ENCODE results near the gene ETFBKMT.

ETFBKMT gene

GRCh38 chr12:31633464-31633863 lies 26.0 kb upstream of the ETFBKMT start:
- Histone ChIP-seq H3K18ac (ENCODE audit: low read length) (no peak overlapping the region), H2BK120ac (ENCODE audit: low read depth, low read length) (no peak overlapping the region), H3K27ac (ENCODE audit: low read depth, low read length) (no peak overlapping the region), H4K8ac (ENCODE audit: low read depth, low read length) (no peak overlapping the region), H3K79me1 (ENCODE audit: low read length) (no peaks in the 10 kb centered on the region), H3K79me2 (ENCODE audit: control insufficient read depth, insufficient read depth, low read length) (no peaks in the 10 kb centered on the region), H3K9ac (ENCODE audit: low read length) (no peak overlapping the region), H3K4me3 (ENCODE audit: low read length) (no peak overlapping the region), H3K56ac (ENCODE audit: low read length) (no peak overlapping the region), H3K4ac (ENCODE audit: low read depth, low read length) (no peak overlapping the region), H3K23ac (ENCODE audit: low read length) (no peak overlapping the region), H4K5ac (ENCODE audit: low read length) (no peak overlapping the region), H3K4me2 (ENCODE audit: low read length) (no peak overlapping the region), H2BK5ac (ENCODE audit: low read length) (no peak overlapping the region), H3K4me1 (ENCODE audit: control insufficient read depth, low read depth, low read length) (no peaks in the 10 kb centered on the region), H3K27me3 (ENCODE audit: insufficient read depth, low read length, poor library complexity) (no peaks in the 10 kb centered on the region), H2AK5ac (ENCODE audit: low read length) (no peak overlapping the region), H2BK15ac (replicated peaks; ENCODE audit: low read depth) (no peak overlapping the region), H3K36me3 (ENCODE audit: control insufficient read depth, insufficient read depth, low read length) (no peaks in the 10 kb centered on the region)
- DNase-seq = no peak
- no CpG with 5 or more reads among the region's 4 CpGs for WGBS (ENCODE audit: extremely low coverage, insufficient coverage, low lambda C conversion rate)

- no peaks in the 10 kb centered on the region for H3K79me2 ChIP-seq (ENCODE audit: control insufficient read depth, insufficient read depth, low read length)
- no peaks in the 10 kb centered on the region for H3K4me1 ChIP-seq (ENCODE audit: control insufficient read depth, low read depth, low read length)
- H3K27ac ChIP-seq (ENCODE audit: low read depth, low read length) = no peak overlapping the region
- no peak overlapping the region for H4K5ac ChIP-seq (ENCODE audit: low read length)
- no CpG with 5 or more reads among the region's 1 CpG for WGBS (ENCODE audit: extremely low coverage, insufficient coverage, low lambda C conversion rate)
- no peak for DNase-seq
- H2BK5ac ChIP-seq (ENCODE audit: low read length) = no peak overlapping the region
- no peak overlapping the region for H2BK120ac ChIP-seq (ENCODE audit: low read depth, low read length)
- H3K36me3 ChIP-seq (ENCODE audit: control insufficient read depth, insufficient read depth, low read length) = no peaks in the 10 kb centered on the region
- no peak overlapping the region for H2AK5ac ChIP-seq (ENCODE audit: low read length)
- no peak overlapping the region for H3K4me3 ChIP-seq (ENCODE audit: low read length)
- H3K27me3 ChIP-seq (ENCODE audit: insufficient read depth, low read length, poor library complexity) = no peaks in the 10 kb centered on the region
- H3K79me1 ChIP-seq (ENCODE audit: low read length) = no peaks in the 10 kb centered on the region
- H3K9ac ChIP-seq (ENCODE audit: low read length) = no peak overlapping the region
- no peak overlapping the region for H3K18ac ChIP-seq (ENCODE audit: low read length)
- H3K23ac ChIP-seq (ENCODE audit: low read length) = no peak overlapping the region
- H3K4ac ChIP-seq (ENCODE audit: low read depth, low read length) = no peak overlapping the region
- no peak overlapping the region for H3K4me2 ChIP-seq (ENCODE audit: low read length)
- H2BK15ac ChIP-seq (replicated peaks; ENCODE audit: low read depth) = no peak overlapping the region
- H4K8ac ChIP-seq (ENCODE audit: low read depth, low read length) = no peak overlapping the region
- H3K56ac ChIP-seq (ENCODE audit: low read length) = no peak overlapping the region
Measured at GRCh38 chr12:31634620-31635019, 24.9 kb upstream of the ETFBKMT start.

GRCh38 chr12:31641509-31642090 lies 17.9 kb upstream of the ETFBKMT start:
- WGBS (ENCODE audit: extremely low coverage, insufficient coverage, low lambda C conversion rate) = no CpG with 5 or more reads among the region's 11 CpGs
- Histone ChIP-seq H2AK5ac (ENCODE audit: low read length) (no peak overlapping the region), H2BK5ac (ENCODE audit: low read length) (no peak overlapping the region), H3K4me1 (ENCODE audit: control insufficient read depth, low read depth, low read length) (no peaks in the 10 kb centered on the region), H3K79me2 (ENCODE audit: control insufficient read depth, insufficient read depth, low read length) (no peaks in the 10 kb centered on the region), H2BK15ac (replicated peaks; ENCODE audit: low read depth) (no peak overlapping the region), H3K4me2 (ENCODE audit: low read length) (no peak overlapping the region), H3K27me3 (ENCODE audit: insufficient read depth, low read length, poor library complexity) (no peaks in the 10 kb centered on the region), H3K36me3 (ENCODE audit: control insufficient read depth, insufficient read depth, low read length) (no peaks in the 10 kb centered on the region), H2BK120ac (ENCODE audit: low read depth, low read length) (no peak overlapping the region), H3K9ac (ENCODE audit: low read length) (no peak overlapping the region), H3K4me3 (ENCODE audit: low read length) (no peak overlapping the region), H3K4ac (ENCODE audit: low read depth, low read length) (no peak overlapping the region), H4K5ac (ENCODE audit: low read length) (no peak overlapping the region), H3K56ac (ENCODE audit: low read length) (no peak overlapping the region), H3K18ac (ENCODE audit: low read length) (no peak overlapping the region), H3K27ac (ENCODE audit: low read depth, low read length) (no peak overlapping the region), H4K8ac (ENCODE audit: low read depth, low read length) (no peak overlapping the region), H3K79me1 (ENCODE audit: low read length) (no peaks in the 10 kb centered on the region), H3K23ac (ENCODE audit: low read length) (no peak overlapping the region)
- DNase-seq = no peak

- Histone ChIP-seq H3K4me1 (ENCODE audit: control insufficient read depth, low read depth, low read length) (no peaks in the 10 kb centered on the region), H2BK5ac (ENCODE audit: low read length) (no peak overlapping the region), H3K4me2 (ENCODE audit: low read length) (no peak overlapping the region), H3K27ac (ENCODE audit: low read depth, low read length) (no peak overlapping the region), H2BK15ac (replicated peaks; ENCODE audit: low read depth) (no peak overlapping the region), H3K27me3 (ENCODE audit: insufficient read depth, low read length, poor library complexity) (no peaks in the 10 kb centered on the region), H3K4me3 (ENCODE audit: low read length) (no peak overlapping the region), H3K4ac (ENCODE audit: low read depth, low read length) (no peak overlapping the region), H3K79me2 (ENCODE audit: control insufficient read depth, insufficient read depth, low read length) (no peaks in the 10 kb centered on the region), H3K23ac (ENCODE audit: low read length) (no peak overlapping the region), H3K36me3 (ENCODE audit: control insufficient read depth, insufficient read depth, low read length) (no peaks in the 10 kb centered on the region), H3K56ac (ENCODE audit: low read length) (no peak overlapping the region), H2BK120ac (ENCODE audit: low read depth, low read length) (no peak overlapping the region), H2AK5ac (ENCODE audit: low read length) (no peak overlapping the region), H4K5ac (ENCODE audit: low read length) (no peak overlapping the region), H4K8ac (ENCODE audit: low read depth, low read length) (no peak overlapping the region), H3K9ac (ENCODE audit: low read length) (no peak overlapping the region), H3K18ac (ENCODE audit: low read length) (no peak overlapping the region), H3K79me1 (ENCODE audit: low read length) (no peaks in the 10 kb centered on the region)
- DNase-seq = no peak
- WGBS (ENCODE audit: extremely low coverage, insufficient coverage, low lambda C conversion rate) = no CpG with 5 or more reads among the region's 8 CpGs
Measured at GRCh38 chr12:31644536-31644935, 15.0 kb upstream of the ETFBKMT start.

GRCh38 chr12:31645924-31646323 lies 13.6 kb upstream of the ETFBKMT start:
- WGBS (ENCODE audit: extremely low coverage, insufficient coverage, low lambda C conversion rate) = no CpG with 5 or more reads among the region's 5 CpGs
- Histone ChIP-seq H2AK5ac (ENCODE audit: low read length) (no peak overlapping the region), H3K9ac (ENCODE audit: low read length) (no peak overlapping the region), H3K27me3 (ENCODE audit: insufficient read depth, low read length, poor library complexity) (no peaks in the 10 kb centered on the region), H4K5ac (ENCODE audit: low read length) (no peak overlapping the region), H3K4me2 (ENCODE audit: low read length) (no peak overlapping the region), H4K8ac (ENCODE audit: low read depth, low read length) (peak overlapping the region; percentile 13), H3K36me3 (ENCODE audit: control insufficient read depth, insufficient read depth, low read length) (no peaks in the 10 kb centered on the region), H3K79me2 (ENCODE audit: control insufficient read depth, insufficient read depth, low read length) (no peaks in the 10 kb centered on the region), H3K27ac (ENCODE audit: low read depth, low read length) (no peak overlapping the region), H3K4me1 (ENCODE audit: control insufficient read depth, low read depth, low read length) (no peaks in the 10 kb centered on the region), H3K18ac (ENCODE audit: low read length) (no peak overlapping the region), H2BK15ac (replicated peaks; ENCODE audit: low read depth) (no peak overlapping the region), H2BK120ac (ENCODE audit: low read depth, low read length) (no peak overlapping the region), H3K79me1 (ENCODE audit: low read length) (no peaks in the 10 kb centered on the region), H3K4ac (ENCODE audit: low read depth, low read length) (no peak overlapping the region), H3K56ac (ENCODE audit: low read length) (no peak overlapping the region), H2BK5ac (ENCODE audit: low read length) (no peak overlapping the region), H3K23ac (ENCODE audit: low read length) (no peak overlapping the region), H3K4me3 (ENCODE audit: low read length) (no peak overlapping the region)
- DNase-seq = no peak

- no peak for DNase-seq
- no peaks in the 10 kb centered on the region for H3K79me2 ChIP-seq (ENCODE audit: control insufficient read depth, insufficient read depth, low read length)
- H2BK15ac ChIP-seq (replicated peaks; ENCODE audit: low read depth) = no peak overlapping the region
- no peak overlapping the region for H3K56ac ChIP-seq (ENCODE audit: low read length)
- H3K79me1 ChIP-seq (ENCODE audit: low read length) = no peaks in the 10 kb centered on the region
- no peaks in the 10 kb centered on the region for H3K36me3 ChIP-seq (ENCODE audit: control insufficient read depth, insufficient read depth, low read length)
- no peak overlapping the region for H3K27ac ChIP-seq (ENCODE audit: low read depth, low read length)
- WGBS (ENCODE audit: extremely low coverage, insufficient coverage, low lambda C conversion rate) = no CpG with 5 or more reads among the region's 7 CpGs
- H4K5ac ChIP-seq (ENCODE audit: low read length) = no peak overlapping the region
- no peak overlapping the region for H3K4ac ChIP-seq (ENCODE audit: low read depth, low read length)
- no peak overlapping the region for H3K4me3 ChIP-seq (ENCODE audit: low read length)
- no peaks in the 10 kb centered on the region for H3K4me1 ChIP-seq (ENCODE audit: control insufficient read depth, low read depth, low read length)
- no peak overlapping the region for H3K9ac ChIP-seq (ENCODE audit: low read length)
- H3K18ac ChIP-seq (ENCODE audit: low read length) = no peak overlapping the region
- no peak overlapping the region for H2BK120ac ChIP-seq (ENCODE audit: low read depth, low read length)
- H3K27me3 ChIP-seq (ENCODE audit: insufficient read depth, low read length, poor library complexity) = no peaks in the 10 kb centered on the region
- no peak overlapping the region for H2AK5ac ChIP-seq (ENCODE audit: low read length)
- H3K4me2 ChIP-seq (ENCODE audit: low read length) = no peak overlapping the region
- no peak overlapping the region for H3K23ac ChIP-seq (ENCODE audit: low read length)
- H2BK5ac ChIP-seq (ENCODE audit: low read length) = no peak overlapping the region
- no peak overlapping the region for H4K8ac ChIP-seq (ENCODE audit: low read depth, low read length)
Measured at GRCh38 chr12:31647086-31647491, 12.4 kb upstream of the ETFBKMT start.

Data from mesendoderm (in vitro differentiated cells).